ENCODE data around the gene FYN.
A peak's percentile ranks its signal among the peaks of the same experiment; 100 is the strongest.
"Not testable (repeated sequence)": the region's sequence is repeated elsewhere in the genome, so short reads cannot be mapped to it uniquely, and the experiment has no call there.

FYN gene

DNA sequence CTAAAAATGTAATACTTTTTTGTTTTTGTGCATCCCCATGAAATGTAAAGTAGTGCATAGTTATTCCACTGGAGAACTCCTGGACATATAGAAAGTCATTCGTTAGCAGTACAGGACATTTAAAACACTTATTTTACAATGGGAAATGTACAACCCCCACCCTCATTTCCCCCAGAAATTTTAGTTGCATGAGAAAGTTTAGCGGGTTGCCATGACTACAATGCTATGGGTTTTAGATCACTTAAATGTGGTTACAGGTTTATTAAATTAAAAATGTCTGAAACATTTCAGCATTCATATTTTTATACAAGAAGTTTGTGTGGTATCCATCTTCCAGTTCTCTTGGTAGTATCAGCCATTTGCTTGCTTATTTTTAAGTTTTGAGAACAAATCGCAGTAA is 212.7 kb downstream of the FYN start:
- no peak for DNase-seq (ENCODE audit: low read depth)

DNA sequence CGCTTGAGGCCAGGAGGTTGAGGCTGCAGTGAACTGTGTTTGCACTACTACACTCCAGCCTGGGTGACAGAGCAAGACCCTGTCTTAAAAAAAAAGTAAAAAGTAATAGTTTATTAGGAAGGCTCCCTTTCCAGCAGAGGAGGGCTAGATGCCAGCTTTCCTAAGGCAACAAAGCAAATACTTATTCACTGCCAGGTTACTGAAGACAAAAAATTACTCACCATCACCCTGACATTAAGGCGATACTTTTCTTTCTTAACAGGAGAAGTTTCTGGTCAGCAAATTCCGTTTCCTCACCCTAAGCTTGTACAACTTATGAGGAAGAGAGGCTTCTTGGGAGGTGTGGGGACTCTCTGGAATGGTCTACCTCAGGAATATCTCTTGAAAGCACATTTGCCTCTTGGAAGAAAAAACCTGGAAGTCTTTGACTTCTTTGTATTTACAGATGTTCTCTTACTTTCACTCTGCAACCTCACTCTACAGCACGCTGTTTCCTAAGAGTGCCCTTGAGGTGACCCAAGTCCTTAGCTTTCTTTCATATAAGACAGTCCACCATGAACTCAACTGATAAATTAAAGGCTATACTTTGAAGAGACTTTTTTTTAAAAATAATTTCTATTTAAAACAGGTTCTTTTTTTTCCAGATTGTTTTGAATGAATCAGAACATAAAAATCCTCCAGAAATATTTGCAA is 214.6 kb downstream of the FYN start:
- no peak for DNase-seq (ENCODE audit: low read depth)

DNA sequence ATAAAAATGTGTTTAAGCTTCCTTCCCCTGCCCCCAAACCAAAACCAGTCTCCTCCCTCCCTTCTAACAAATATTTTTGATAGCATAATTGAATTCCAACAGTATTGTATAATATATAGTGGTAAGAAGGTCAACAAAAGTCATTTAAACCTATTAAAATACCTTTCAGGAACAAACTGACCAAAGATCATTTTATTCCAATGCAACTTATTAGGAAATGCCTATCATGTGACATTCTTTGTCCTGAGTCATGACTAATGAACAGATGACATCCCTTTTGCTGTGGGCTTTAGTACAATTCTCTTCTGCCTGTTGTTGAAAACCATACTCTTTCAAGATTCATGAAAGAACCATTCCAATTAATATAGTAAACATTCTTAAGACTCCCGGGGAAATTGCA is 216.1 kb downstream of the FYN start:
- no peak for DNase-seq (ENCODE audit: low read depth)

DNA sequence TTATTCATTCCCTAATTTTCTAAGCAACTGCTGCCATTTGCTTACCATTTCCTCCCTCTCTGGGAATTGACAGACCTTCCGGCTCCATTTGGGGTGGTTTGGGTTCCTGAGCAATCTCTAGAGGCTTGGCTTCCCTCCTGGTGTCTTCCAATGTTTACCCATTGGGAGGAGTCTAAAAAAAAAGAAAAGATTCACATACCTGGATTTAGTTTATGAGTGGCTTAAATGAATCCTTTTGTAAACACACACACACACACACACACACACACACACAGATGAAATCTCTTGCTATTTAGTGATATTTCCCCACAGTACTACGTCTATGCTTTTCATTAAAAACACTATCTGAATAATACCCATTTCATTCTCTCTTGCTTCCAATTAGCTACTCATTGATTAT is 219.3 kb downstream of the FYN start:
- DNase-seq (ENCODE audit: low read depth): no peak

DNA sequence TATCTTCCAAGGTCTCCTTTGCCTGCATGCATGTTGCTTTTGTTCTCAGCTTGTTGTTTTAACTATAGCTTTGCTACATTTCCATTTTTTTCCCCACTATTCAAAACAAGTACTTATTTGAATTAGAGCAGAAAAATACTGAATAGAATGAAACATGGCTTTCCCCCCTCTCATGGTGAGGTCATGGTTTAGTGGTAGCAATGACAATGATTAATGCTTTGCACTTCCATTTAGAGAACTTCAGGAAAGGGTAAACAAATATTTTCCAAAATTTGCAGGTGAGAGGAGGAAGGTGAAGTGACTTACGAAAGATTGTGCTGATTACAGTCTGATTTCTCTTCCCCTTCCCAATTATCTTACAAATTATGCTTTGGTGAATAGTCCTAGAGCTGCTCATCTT is 219.8 kb downstream of the FYN start:
- DNase-seq (ENCODE audit: low read depth): no peak

DNA sequence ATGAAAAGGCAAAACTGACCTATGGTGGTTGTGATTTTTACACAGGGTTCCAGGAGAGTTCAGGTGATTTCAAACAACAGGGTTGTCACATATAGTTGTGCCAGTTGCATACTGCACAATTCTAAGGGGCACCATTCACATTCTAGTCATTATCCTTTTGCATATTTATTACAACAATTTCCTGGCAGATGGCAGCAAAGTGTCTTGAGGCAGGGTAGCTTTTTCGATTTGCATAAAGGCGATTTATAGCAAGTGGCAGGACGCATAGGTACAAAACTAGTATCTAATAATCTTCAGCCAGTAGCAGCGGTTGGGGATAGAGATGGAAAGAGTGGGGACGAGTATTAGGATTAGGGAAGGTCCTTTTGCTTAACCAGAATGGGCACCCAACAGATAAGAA is 221.1 kb downstream of the FYN start:
- DNase-seq (ENCODE audit: low read depth): no peak

DNA sequence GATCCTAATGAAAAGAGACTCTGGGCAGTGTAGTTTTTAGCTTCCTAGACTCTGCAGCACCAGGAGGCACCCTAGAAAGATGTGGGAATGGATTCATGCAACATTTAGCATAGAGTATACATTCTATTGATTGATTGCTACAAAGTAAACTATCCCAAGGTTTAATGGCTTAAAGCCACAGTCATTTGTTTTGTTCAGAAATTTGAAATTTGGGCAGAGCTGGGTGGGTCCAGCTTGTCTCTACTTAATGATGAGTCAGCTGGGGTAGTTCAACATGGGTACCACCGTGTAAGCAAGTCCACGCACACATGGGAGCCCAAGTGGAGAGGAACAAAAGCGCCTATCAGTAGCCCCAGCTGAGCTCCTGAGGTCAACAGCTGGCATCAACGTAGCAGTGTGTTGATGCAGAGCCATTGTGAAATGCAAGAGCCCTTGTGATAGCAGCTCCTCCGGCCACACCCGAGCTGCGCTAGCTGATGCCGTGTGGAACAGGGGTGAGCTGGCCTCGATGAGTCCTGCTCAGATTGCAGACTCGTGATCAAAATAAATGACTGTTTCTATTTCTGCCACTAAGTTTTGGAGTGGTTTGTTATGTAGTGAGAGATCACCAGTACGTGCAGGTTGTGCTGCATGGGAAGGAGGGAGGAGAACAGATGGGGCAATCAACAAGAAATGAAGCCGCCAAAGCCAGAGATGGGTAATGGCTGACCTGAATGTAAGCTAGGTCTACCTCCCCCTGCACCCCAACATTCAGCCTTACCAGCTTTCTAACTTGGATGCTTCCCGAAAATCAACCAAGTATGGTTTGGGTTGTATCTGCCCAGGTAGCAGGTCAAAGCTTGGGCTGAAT is 221.8 kb downstream of the FYN start:
- DNase-seq (ENCODE audit: low read depth): no peak

DNA sequence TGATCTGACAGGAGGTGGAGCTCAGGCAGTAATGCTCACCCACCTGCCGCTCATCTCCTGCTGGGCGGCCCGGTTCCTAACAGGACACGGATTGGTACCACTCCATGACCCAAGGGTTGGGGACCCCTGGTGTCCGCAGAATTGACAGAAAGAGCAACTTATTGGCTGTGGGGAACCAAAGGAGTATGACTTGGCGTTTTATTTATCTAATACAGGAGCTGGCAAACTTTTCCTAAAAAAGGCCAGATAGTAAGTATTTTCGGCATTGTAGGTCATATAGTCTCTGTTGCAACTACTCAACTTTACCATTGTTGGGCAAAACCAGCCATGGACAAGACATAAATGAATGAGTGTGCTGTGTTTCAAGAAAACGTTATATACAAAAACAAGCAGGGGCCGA is 223.2 kb downstream of the FYN start:
- DNase-seq (ENCODE audit: low read depth): no peak

DNA sequence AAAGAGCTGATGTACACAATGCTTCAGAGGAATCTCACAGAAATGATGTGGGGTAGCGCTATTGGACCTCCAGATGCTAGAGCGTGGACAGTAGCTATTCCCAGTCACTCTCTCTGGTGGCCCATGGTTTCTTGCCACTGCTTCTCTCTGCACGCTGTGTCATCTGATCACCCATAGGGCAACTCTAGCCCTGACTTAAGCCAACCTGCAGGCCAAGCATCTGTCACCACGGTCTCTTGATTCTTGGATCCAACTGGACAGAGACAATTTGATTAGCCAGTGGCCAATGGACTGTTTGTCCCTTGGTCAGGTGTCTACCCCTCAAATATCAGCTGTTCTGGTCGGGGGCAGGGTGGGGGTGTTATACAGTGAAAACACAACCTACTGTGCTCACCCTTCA is 225.2 kb downstream of the FYN start:
- DNase-seq (ENCODE audit: low read depth): no peak

DNA sequence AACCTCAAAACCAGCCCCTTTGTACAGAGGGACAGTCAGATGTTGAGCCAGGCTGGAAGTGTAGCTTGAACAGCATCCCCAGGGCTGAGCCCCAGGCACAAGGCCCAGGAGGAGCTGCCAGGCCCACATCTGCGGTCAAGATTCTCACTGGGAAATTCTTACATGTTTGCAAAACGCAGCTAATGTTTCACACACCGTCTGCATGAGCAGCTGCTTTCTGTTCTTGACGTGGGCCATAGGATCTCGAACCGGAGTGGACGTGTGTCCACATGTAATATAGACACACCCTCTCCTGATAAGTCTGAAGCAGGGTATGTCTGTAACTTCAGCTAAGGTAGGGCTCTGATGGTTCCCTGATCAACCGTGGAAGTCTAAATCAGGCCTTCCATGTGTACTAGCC is 226.3 kb downstream of the FYN start:
- DNase-seq (ENCODE audit: low read depth): peak; percentile 76

DNA sequence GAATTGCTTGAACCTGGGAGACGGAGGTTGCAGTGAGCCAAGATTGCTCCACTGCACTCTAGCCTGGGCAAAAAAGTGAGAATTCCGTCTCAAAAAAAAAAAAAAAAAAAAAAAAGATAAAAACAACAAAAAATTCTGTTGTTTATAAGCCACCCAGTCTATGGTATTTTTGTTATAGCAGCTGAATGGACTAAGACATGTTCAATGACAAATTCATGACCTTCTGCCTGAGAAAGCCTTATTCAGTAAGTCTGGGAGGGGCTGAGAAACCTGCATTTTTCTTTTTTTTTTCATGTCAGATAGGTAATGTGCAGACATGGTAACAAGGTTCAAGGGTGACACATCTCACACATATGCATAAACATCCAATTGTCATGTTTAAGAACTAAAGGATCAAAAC is 227.2 kb downstream of the FYN start:
- DNase-seq (ENCODE audit: low read depth): no peak

DNA sequence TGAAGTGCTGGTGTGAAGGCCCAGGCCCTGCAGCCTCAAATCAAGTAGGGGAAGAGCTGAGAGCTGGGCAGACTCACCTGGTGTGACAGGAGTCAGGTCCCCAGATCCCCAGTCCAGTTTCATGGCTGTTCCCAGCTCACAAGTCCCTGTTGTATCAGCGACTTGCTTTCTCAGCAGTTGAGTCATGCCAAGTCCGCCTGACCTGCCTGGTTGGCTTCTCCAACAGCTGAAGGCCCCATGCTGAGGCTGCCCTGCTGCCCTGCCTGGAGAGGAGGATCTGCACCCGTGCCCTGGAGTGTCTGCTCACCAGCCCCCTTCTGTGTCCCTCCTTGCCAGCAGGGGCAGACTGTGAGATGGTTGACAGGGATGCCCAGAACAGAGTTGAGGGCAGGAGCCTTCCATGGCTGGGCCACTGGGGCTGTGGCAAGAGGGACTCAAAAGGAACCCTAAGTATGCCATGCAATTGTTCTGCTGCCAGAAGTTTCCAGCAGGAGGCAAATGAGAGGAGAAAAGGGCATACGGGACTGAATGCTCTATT is 228.3 kb downstream of the FYN start:
- no peak for DNase-seq (ENCODE audit: low read depth)

DNA sequence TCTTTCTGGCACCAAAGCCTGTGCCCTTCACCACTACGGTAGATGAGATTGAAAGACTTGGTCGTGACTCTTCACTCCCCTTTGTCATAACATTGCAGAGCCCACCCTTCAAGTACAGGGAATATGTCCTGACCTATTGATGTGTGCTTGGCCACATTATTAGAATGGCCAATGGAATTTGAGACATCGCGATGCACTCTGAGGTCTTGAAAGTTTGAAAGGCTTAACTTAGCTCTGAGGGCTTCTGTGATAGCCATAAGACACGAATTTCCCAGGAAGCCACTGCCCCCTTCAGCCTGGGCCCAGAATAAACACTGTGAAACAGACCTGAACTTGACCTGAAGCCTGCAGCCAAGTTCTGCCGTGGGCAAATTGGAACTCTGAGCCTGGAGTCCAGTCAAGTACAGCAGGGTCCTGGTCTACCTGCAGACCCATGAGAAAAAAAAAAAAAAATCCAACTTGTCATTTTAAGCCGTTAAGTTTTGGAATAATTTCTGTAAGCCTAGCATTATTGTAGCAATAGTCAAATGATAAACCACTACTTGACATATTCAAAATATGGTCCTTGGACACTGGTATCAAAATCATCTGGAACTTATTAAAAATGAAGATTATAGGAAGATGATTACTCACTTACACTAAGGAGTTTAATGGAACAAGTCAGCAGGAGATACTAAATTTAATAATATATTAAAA is 230.6 kb downstream of the FYN start:
- DNase-seq (ENCODE audit: low read depth): peak; percentile 75

DNA sequence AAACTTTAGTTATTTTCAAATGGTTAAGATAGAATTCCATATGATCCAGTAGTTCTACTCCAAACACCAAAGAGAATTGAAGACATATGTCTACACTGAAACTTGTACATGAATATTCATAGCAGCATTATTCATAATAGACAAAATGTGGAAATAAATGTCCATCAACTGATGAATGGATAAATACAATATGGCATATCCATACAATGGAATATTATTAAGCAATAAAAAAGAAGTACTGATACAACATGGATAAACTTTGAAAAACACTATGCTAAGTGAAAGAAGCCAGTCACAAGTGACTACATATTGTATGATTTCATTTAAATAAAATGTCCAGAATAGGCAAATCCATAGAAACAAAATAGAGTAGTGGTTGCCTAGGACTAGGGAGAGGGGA is 234.0 kb downstream of the FYN start:
- no peak for DNase-seq (ENCODE audit: low read depth)

DNA sequence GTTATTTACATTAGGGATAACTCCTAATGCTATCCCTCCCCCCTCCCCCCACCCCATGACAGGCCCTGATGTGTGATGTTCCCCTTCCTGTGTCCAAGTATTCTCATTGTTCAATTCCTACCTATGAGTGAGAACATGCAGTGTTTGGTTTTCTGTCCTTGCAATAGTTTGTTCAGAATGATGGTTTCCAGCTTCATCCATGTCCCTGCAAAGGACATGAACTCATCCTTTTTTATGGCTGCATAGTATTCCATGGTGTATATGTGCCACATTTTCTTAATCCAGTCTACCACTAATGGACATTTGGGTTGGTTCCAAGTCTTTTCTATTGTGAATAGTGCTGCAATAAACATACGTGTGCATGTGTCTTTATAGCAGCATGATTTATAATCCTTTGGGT is 238.3 kb downstream of the FYN start:
- DNase-seq (ENCODE audit: low read depth): not testable (repeated sequence)

DNA sequence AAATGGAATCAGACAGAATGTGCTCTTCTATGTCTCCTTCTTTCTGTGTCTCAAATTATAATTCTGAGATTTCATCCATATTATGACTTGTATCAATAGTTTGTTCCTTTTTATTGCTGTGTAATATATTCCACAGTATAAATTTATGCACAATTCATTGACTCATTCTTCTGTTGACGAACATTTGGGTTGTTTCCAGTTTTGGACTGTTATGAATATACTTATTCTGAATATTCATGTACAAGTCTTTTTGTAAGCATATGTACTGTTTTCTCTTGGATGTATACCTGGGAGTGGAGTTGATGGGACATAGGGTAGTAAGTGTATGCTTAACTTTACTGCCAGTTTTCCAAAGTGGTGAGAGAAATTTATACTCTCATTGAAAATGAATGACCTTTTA is 239.4 kb downstream of the FYN start:
- no peak for DNase-seq (ENCODE audit: low read depth)

DNA sequence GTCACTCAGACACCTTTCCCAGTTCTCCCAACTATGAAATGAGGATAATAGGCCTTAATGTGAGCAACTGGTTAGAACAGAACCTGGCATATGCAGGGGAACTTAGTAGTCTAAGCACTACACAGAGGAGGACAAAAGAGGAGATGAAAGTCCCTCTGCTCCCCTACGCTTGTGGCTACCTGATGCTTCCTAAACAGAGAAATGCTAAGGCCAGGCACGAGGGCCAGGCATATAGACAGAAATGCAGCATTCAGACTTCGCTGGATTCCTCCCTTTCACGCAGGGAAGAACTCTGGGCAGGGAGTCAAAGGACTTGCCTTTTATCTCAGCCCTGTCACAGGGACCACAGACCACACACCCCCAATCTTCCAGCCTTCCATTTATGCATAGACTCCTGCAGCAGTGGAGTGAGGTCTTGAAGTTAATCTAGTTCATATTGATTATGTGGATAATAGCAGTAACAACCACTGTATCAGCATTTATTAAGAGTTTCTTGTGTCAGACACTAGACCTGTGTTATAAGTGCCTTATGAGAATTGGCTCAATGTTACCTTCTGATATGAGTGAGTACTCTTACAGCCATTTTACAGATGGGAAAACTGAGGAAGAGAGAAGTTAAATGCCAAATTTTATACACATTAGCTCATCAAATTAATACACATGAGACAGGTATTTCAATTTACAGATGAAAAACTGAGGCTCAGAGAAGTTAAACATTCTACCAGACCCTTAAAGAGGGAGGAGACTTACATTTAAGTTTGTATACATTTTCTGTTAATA is 240.6 kb downstream of the FYN start:
- DNase-seq (ENCODE audit: low read depth): no peak

DNA sequence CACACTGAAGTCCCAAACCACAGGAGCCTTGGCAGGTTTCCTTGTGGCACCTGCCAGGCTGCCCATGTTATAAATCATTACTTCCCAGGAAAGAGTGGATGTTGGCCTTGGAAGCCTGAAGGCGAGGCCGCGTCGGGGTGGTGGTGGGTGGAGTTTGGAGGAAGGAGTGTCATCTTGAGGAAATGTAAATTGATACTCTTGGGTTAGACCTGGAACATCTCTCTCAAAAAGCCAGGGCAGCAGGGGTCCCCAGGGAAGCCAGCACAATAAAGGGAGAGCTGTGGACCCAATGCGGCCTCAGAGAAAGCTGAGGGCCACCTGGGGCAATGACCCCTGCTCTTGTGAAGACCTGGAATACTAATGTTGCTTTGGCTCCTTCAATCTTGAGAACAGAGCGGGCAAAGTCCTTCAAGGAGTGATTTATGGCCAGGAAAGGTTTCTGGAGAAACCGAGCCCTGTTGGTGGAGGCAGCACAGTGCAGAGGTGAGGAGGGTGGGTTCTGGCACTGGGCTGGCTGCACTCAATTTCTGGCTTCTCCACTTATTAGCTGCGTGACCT is 241.3 kb downstream of the FYN start:
- DNase-seq (ENCODE audit: low read depth): no peak

DNA sequence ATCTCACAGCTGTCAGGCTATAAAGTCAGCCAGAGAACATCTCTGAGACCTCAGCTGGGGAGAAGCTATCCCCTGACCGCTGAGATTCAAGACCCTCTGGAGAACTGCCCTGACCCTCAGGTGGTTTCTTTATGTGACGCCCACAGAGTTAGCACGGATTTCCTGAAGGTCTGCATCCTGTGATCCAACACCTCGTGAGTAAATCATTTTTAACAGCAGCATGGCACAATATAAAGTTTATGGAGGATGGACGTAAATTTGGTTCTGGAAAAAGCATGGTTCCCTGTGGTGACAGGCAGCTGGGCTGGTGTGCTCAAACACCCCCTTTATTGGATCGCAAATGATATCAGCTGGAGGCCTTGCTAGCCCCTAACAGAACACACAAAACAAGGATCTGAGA is 242.2 kb downstream of the FYN start:
- DNase-seq (ENCODE audit: low read depth): no peak

DNA sequence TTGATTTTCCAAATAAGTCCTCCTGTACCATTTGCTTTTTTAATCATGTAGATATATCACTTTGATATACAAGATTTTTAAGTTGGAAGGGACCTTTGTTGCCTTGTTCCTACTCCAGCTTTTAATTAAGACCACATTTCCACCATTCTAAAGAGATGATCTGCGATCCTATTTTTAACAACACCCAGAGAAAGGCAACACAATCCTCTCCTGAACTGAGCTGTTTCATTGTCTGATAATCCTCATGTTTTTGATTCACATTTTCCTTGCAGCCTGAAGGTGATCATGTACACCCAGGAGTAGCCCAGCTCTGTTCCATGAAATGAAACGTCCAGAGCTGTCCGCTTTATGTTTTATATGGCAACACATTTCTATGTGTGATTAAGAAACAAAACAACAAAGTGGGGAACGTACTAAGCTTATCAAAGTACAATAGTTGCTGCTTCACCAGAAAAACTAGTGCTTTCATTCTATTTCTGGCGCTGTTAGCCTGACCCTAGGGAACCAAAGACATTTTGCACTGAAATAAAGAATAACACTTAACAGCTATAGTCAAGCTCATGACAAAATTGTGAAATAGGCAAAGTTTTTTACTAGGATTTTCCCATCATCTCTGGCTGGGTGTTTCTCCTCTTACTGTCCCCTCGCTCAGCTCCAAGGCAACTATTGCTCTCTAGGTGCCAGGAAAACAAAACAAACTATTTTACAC is 245.0 kb downstream of the FYN start:
- peak; percentile 69 for DNase-seq (ENCODE audit: low read depth)

DNA sequence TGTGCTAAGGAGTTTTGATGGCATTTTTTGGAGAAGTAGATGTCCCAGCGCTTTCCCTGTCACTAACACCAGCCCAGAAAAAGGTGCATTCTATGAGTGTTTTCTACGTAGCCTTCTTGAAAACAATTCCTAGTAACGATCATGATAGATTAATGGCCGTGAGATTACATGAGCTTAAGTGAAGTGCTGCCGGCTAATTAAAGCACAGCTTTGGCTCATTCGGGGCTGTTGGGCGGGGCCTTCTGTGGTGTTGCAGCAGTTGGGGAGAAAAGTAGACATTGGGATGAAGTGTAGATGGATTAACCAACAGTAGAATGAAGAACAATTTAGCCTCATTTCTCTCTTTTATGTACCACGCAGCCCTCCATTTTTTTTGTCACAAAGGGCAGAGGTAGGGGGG is 246.8 kb downstream of the FYN start:
- no peak for DNase-seq (ENCODE audit: low read depth)
